PC-9 (cell line): ENCODE data around the gene CD9. TPM values are rescaled to one million over a fixed set of nuclear protein-coding genes. Genes with fewer than 3 reads are reported as not detected.

Source experiments
- BruUV-seq: library from RNA; stranded (reverse); fragments of 400-500 nt; replicated peaks from 2 replicates; lab custom pipeline; 2021; lab: Mats Ljungman, UMichigan
- CTCF ChIA-PET: fragments of 300-600 bp; sonication (Branson Sonifier 250); formaldehyde crosslinking; loops from one replicate; lab custom pipeline; 2022; ENCODE audit warnings: antibody characterized with exemption; lab: Charles Lee
- POLR2A ChIA-PET: fragments of 300-600 bp; sonication (Branson Sonifier 250); formaldehyde crosslinking; loops from one replicate; lab custom pipeline; 2022; ENCODE audit warnings: antibody characterized with exemption; ENCODE audit not compliant: unreplicated experiment; lab: Charles Lee
- DNase-seq, 2 experiments: peaks; one replicate each; pipeline versions ENCODE4 v3.0.0 to v3.0.0-alpha.2; 2015 to 2022; ENCODE audit warnings: mixed read lengths in 1 of 2
- H2AFZ ChIP-seq: fragments of 200-600 bp; sonication (generic); 2 replicates; pipeline ENCODE4 v1.8.1; 2017; ENCODE audit warnings: antibody characterized with exemption
- H3F3A ChIP-seq: fragments of 200-600 bp; sonication (generic); 2 replicates; pipeline ENCODE4 v1.8.1; 2017; ENCODE audit warnings: antibody characterized with exemption, mild to moderate bottlenecking, low read depth; ENCODE audit not compliant: insufficient read depth
- H3K27ac ChIP-seq: fragments of 200-600 bp; sonication (generic); 2 replicates; pipeline ENCODE4 v1.6.1; 2016; ENCODE audit warnings: mixed run types
- H3K27me3 ChIP-seq: fragments of 200-600 bp; sonication (generic); 2 replicates; pipeline ENCODE4 v1.6.1; 2016; ENCODE audit warnings: low read depth, mixed run types; ENCODE audit not compliant: insufficient read depth
- H3K36me3 ChIP-seq: fragments of 200-600 bp; sonication (generic); 2 replicates; pipeline ENCODE4 v1.6.1; 2016; ENCODE audit warnings: low read depth, mixed run types
- H3K4me1 ChIP-seq: fragments of 200-600 bp; sonication (generic); replicated peaks from 2 replicates; pipeline ENCODE4 v1.6.1; 2016; ENCODE audit warnings: mixed run types; ENCODE audit not compliant: insufficient read depth
- H3K4me2 ChIP-seq: fragments of 200-600 bp; sonication (generic); 2 replicates; pipeline ENCODE4 v1.6.1; 2017; ENCODE audit warnings: mixed run types
- H3K4me3 ChIP-seq: fragments of 200-600 bp; sonication (generic); 2 replicates; pipeline ENCODE4 v1.6.1; 2016; ENCODE audit warnings: mixed run types
- H3K79me2 ChIP-seq: fragments of 200-600 bp; sonication (generic); 2 replicates; pipeline ENCODE4 v1.6.1; 2017; ENCODE audit warnings: low read depth, mixed run types
- H3K9me2 ChIP-seq: fragments of 200-600 bp; sonication (generic); 2 replicates; pipeline ENCODE4 v1.8.1; 2017; ENCODE audit warnings: mild to moderate bottlenecking; ENCODE audit not compliant: insufficient read depth
- H3K9me3 ChIP-seq: fragments of 200-600 bp; sonication (generic); 2 replicates; pipeline ENCODE4 v1.8.1; 2016; ENCODE audit warnings: low read depth; ENCODE audit not compliant: insufficient read depth
- H4K20me1 ChIP-seq: fragments of 200-600 bp; sonication (generic); 2 replicates; pipeline ENCODE4 v1.8.1; 2017; ENCODE audit not compliant: insufficient read depth
- CTCF ChIP-seq: fragments of 200-600 bp; sonication (generic); conservative IDR thresholded peaks from 2 replicates; pipeline ENCODE4 v1.6.1; 2017; ENCODE audit warnings: mixed run types, antibody characterized with exemption, mild to moderate bottlenecking, moderate library complexity
- EZH2 ChIP-seq: fragments of 200-600 bp; sonication (generic); IDR thresholded peaks from 2 replicates; pipeline ENCODE4 v1.8.0; 2017; ENCODE audit warnings: antibody characterized with exemption, low read depth
- intact Hi-C: fragments of 100-400 bp; cut with micrococcal nuclease; formaldehyde crosslinking; loops from one replicate; pipeline ENCODE4 v1.10.0; 2022; ENCODE audit not compliant: unreplicated experiment
- total RNA-seq: library from RNA; stranded (reverse); gene quantifications from 2 replicates; pipeline ENCODE4 v1.2.3, GENCODE V29; 2021

The CD9 gene
- total RNA-seq, 1 experiment from 2014 or later, result 374 TPM

GRCh38 chr12:6280672-6281071 lies 80.5 kb downstream of the CD9 start:
- no peaks in the 10 kb centered on the region for H3K36me3 ChIP-seq
- intact Hi-C loops, result loop anchor here (1.0 to 2.0 kb wide), 4 partner anchors 8 to 187 kb away; no protein-coding TSS in a partner anchor
- peaks cover 41% of the 10 kb centered on the region for H3F3A ChIP-seq
- H3K9me3 ChIP-seq, result no peaks in the 10 kb centered on the region
- DNase-seq, result no peak
- peak overlapping the region; percentile 93 for H3K27ac ChIP-seq
- no peaks in the 10 kb centered on the region for H3K79me2 ChIP-seq
- CTCF ChIA-PET, result interaction anchor here (2.1 to 2.9 kb wide), 2 partner anchors 80 to 196 kb away, joined by 9 to 14 read pairs; no protein-coding TSS in a partner anchor
- no peaks in the 10 kb centered on the region for H4K20me1 ChIP-seq
- H3K4me1 ChIP-seq, result peaks cover 69% of the 10 kb centered on the region
- BruUV-seq, result no TSS peak
- no peaks in the 10 kb centered on the region for H3K27me3 ChIP-seq
- no peak overlapping the region for H2AFZ ChIP-seq
- H3K4me2 ChIP-seq, result peak overlapping the region; percentile 65
- TF ChIP-seq EZH2, result no peak
- TF ChIP-seq CTCF, result no peak
- H3K9me2 ChIP-seq, result no peaks in the 10 kb centered on the region
- POLR2A ChIA-PET, result interaction anchor here (0.5 to 1.3 kb wide), 11 partner anchors 32 to 291 kb away, joined by 3 to 12 read pairs (median 6); partner anchors contain the start of gene LTBR
- no peak overlapping the region for H3K4me3 ChIP-seq

- no peaks in the 10 kb centered on the region for H3K36me3 ChIP-seq
- no peak for DNase-seq
- TF ChIP-seq CTCF, result no peak
- TF ChIP-seq EZH2, result no peak
- no peaks in the 10 kb centered on the region for H3K9me2 ChIP-seq
- peaks cover 69% of the 10 kb centered on the region for H3K4me1 ChIP-seq
- H3K79me2 ChIP-seq, result no peaks in the 10 kb centered on the region
- intact Hi-C loops, result loop anchor here (2.0 kb wide), 1 partner anchor 32 kb away; no protein-coding TSS in a partner anchor
- H3K9me3 ChIP-seq, result no peaks in the 10 kb centered on the region
- no peaks in the 10 kb centered on the region for H4K20me1 ChIP-seq
- no peaks in the 10 kb centered on the region for H3K27me3 ChIP-seq
- ChIA-PET CTCF (interaction anchor here (0.5 kb wide), 1 partner anchor 200 kb away, joined by 4 read pairs; no protein-coding TSS in a partner anchor), POLR2A (interaction anchor here (0.7 kb wide), 1 partner anchor 80 kb away, joined by 6 read pairs; no protein-coding TSS in a partner anchor)
- peak overlapping the region; percentile 93 for H3K27ac ChIP-seq
- H3K4me2 ChIP-seq, result peak overlapping the region; percentile 65
- no peak overlapping the region for H3K4me3 ChIP-seq
- BruUV-seq, result no TSS peak
- H2AFZ ChIP-seq, result no peak overlapping the region
- peaks cover 46% of the 10 kb centered on the region for H3F3A ChIP-seq
These were observed 81.0 kb downstream of the CD9 start for GRCh38 chr12:6281081-6281809.

- CTCF ChIA-PET, result interaction anchor here (0.6 kb wide), 1 partner anchor 221 kb away, joined by 6 read pairs; no protein-coding TSS in a partner anchor
- H3K27ac ChIP-seq, result no peak overlapping the region
- H3K4me3 ChIP-seq, result no peak overlapping the region
- H3K4me2 ChIP-seq, result no peak overlapping the region
- intact Hi-C loops, result no loop called here
- peaks cover 51% of the 10 kb centered on the region for H3F3A ChIP-seq
- H3K36me3 ChIP-seq, result no peaks in the 10 kb centered on the region
- DNase-seq, result no peak
- TF ChIP-seq EZH2, result no peak
- no peak for TF ChIP-seq CTCF
- H3K4me1 ChIP-seq, result peaks cover 62% of the 10 kb centered on the region
- H4K20me1 ChIP-seq, result no peaks in the 10 kb centered on the region
- H3K9me3 ChIP-seq, result no peaks in the 10 kb centered on the region
- no TSS peak for BruUV-seq
- POLR2A ChIA-PET, result interaction anchor here (0.7 kb wide), 1 partner anchor 78 kb away, joined by 4 read pairs; no protein-coding TSS in a partner anchor
- no peaks in the 10 kb centered on the region for H3K9me2 ChIP-seq
- H3K79me2 ChIP-seq, result no peaks in the 10 kb centered on the region
- H3K27me3 ChIP-seq, result no peaks in the 10 kb centered on the region
- H2AFZ ChIP-seq, result no peak overlapping the region
These were observed 82.2 kb downstream of the CD9 start for GRCh38 chr12:6282453-6282840.
